Stimulated activated CD4-positive, alpha-beta T cell treated with anti-CD3 and anti-CD28 coated beads, Interleukin-4, amount 100 ng/mL, for 24 hours (primary cell): Measurements from ENCODE around the gene PVRIG.
A peak's percentile ranks its signal among the peaks of the same experiment; 100 is the strongest.
"Not testable (repeated sequence)": the region's sequence is repeated elsewhere in the genome, so short reads cannot be mapped to it uniquely, and the experiment has no call there.

Source experiments
- DNase-seq: peaks from one replicate; pipeline ENCODE4 v3.0.0-alpha.2; 2020

The PVRIG gene

DNA sequence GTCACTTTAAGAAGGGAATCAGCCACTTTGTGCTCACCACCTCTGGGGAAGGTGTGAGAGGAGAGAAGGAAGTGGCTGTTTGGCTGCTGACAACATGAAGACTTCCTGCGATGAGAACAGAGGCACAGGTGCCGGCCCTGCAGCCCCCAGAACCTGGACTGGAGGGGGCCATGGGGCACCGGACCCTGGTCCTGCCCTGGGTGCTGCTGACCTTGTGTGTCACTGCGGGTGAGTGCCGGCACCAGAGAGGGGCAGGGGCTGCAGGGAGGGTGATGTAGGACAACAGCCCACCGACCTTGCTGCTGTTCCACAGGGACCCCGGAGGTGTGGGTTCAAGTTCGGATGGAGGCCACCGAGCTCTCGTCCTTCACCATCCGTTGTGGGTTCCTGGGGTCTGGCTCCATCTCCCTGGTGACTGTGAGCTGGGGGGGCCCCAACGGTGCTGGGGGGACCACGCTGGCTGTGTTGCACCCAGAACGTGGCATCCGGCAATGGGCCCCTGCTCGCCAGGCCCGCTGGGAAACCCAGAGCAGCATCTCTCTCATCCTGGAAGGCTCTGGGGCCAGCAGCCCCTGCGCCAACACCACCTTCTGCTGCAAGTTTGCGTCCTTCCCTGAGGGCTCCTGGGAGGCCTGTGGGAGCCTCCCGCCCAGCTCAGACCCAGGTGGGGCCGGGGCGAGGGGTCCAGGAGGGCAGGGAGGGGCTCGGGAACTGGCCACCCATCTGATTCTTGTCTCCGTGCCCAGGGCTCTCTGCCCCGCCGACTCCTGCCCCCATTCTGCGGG, at the start of gene PVRIG:
PVRIG (plus strand) TSS at position 149 of the 785 bp plus-strand sequence; CDS start at position 171, 22 bp downstream.
- peak; percentile 39 for DNase-seq

DNA sequence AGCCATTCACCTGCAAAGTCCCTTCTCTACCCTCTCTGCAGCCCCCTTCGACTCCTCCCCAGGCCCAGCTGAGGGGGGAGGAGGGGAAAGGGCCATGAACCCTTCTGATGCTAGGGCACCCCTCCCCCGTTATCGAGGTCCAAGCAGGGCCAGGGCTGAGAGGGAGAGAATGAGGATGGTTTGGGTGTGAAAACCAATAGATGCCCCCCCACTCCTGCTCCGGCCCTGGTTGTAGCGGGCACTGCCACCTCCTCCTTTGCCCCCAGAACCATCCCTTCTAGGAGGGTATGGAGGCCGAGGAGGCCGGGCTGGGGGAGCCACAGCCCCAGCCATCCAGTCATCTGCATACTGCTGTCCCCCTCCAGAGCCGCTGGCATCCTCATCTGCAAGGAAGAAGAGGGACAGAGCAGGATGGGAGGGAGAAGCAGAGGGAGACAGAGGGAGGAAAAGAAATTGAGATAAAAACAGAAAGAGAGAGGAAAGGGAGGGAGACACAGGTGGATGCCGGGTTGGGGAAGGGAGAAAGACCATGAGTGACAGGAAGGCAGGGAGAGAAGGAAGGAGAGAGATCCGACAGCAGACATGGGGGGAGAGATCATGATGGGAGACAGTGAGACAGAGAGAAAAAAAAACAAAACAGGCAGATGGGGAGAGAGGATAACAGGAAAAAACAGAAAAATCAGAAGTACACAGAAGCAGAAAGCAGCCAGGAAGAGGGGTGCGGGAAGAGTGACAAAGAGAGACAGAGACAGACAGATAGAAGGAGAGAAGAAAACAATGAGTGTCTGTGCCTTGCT, 49.5 kb upstream of the PVRIG start:
- DNase-seq = no peak

DNA sequence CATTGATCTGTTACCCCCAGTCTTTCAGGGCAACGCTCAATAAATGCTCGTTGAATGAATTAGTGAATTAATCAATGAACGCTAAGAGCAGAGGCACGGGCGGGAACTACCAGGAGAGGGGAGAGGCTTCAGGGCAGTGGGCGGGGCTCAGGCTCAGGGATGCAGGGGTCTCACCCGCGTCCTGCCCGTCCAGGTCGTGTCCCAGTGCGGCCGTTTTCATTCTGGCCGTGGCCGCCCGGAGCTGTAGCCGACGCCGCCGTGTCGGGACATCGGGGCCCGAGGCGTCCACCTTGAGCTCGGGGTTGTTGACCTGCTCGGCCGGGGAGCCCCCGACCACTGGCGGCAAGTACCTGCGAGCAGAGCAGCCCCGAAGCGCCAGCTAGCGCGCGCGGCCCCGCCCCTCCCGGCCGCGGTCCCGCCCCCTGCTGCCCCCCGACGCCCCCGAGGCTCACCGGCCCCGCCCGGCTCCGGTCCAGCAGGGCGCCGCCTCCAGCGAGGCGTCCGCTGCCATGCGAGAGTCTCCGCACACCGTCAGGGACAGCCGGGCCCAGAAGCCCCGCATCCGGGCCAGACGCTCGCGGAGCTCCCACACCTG, 48.6 kb upstream of the PVRIG start:
- no peak for DNase-seq

DNA sequence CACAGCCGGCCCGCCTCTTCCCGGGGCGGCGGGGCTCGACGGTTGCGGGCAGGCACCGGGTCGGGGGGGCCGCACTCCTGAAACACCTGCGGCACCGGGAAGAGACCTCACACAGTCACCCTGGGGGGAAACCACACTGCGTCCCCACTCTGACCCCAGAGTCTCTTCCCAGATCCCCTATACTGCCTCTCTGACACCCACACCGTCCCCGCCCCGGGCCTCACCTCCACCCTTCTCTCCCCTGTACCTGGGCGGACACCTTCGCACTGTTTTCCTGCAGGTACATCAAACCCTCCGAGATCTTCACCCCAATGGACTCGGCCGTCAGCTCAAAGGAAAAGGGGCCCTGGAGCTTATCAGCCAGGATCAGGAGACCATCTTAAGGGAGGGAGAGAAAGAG, 47.9 kb upstream of the PVRIG start:
- DNase-seq = no peak

DNA sequence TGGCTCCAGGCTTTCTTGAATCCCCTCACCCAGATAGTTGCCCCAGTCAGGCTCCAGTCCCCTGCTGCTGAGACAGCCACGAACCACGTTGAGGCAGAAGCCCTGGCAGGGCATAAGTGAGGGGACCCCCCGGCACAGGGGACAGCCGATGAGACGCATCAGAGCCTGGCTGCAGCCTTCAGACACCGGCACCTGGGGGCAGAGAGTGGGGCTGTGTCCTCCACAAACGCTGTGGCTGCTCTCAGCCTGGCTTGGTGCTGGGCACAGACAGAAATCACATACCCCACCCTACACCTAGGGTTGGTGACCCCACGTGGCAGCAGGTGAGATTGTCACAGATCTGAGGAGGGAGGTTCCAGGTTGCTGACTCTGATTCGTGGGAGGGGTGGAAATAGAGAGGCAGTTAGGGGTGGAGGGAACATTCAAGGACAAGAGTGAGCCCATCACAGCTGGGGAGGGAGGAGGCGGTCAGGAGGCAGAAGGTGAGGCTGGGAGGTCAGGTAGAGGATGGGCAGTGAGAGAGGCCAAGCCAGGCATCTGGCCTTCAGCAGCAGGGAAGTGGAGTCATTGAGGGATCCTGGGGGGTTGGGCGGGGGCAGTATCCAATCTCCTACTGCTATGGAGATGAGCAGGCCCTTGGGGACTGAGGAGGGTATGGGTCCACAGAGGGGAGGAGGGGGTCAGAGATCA, 45.8 kb upstream of the PVRIG start:
- no peak for DNase-seq

DNA sequence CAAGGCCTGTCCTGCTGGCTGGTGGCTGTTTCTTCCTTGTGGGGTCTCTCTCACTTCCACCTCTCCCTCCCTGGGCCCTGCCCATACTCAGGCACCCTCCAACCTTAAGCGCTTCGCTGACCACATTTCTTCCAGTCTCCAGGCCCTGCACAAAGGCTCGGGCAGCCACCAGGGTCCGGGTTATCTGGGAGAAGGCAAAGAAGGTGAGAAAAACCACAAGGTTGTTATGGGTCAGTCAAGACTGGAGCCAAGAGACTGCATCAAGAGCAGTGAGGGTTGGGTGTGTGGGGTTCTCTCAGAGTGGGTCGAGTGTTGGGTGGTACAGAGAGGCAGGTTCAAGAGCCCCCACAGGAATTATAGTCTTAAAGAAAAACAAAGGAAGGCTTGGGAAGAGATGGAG, 45.2 kb upstream of the PVRIG start:
- DNase-seq = no peak

DNA sequence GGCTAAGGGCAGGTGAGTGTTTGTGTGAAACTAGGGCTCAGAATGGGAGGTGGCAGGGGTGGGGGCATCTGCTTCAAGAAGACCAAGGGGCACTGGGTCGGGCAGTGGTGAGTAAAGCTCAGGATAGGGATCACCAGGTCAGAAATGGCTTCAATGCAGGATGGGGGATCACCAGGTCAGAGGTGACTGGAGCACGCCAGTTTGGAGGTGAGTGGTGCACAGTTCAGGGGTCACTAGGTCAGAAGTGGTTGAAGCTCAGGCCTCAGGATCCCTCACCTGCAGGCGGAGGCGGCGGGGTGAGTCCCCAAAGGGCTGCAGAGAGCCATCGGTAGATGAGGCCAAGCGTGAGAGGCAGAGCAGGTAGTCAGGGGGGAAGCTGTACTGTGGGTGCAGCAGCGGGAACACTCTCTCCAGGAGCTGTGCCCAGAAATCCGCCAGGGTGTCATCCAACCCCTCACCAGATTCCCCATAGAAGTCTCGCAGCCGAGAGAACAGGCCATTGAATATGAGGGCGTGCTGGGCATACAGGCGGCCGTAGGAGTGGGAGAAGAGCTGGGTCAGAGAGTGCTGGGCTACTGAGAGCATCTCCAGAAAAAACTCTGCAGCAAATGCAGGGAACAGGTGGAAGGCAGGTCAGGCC, 44.3 kb upstream of the PVRIG start:
- no peak for DNase-seq

DNA sequence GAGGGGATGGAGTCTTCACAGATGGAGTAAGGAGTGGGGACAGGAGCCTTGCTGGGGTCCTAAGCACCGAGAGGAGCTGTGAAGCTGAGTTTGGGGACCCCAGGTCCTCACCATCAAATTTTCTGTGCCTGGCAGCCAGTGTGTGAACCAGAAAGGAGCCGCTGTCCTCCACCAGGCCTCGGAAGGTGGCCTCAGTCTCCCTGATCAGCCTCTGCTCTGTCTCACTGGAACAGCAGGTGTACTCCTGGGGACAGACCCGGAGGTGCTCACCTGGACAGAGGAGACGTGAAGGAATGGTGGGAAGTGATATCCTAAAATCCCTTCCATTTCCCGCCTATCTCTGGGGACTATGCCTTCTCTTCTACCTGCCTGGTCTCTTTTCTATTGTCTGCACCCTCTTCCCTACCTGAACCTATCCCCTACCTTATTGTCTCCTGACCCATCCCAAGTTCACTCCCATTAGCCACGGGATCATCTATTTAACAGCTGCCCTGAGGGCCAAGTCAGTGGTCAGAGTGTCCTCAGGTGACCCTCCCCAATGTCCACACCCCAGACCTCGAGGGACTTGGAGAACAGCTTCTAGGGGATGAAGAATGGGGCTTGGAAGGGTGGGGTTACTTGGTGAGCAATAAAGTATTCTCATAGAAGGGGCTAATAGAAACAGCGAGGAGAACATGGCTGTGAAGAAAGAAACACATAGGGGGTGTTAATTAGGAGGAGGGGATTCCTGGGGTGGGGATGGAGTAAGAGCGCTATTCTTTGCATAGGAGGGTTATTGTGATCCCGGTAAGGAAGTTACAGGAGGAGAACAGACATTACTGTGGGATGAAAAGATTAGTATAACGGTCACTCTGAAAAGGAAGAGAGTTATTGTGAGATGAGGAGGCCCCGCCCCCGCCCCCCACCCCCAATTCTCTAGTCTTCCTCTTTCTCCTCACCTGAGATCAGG, 43.4 kb upstream of the PVRIG start:
- DNase-seq = no peak

DNA sequence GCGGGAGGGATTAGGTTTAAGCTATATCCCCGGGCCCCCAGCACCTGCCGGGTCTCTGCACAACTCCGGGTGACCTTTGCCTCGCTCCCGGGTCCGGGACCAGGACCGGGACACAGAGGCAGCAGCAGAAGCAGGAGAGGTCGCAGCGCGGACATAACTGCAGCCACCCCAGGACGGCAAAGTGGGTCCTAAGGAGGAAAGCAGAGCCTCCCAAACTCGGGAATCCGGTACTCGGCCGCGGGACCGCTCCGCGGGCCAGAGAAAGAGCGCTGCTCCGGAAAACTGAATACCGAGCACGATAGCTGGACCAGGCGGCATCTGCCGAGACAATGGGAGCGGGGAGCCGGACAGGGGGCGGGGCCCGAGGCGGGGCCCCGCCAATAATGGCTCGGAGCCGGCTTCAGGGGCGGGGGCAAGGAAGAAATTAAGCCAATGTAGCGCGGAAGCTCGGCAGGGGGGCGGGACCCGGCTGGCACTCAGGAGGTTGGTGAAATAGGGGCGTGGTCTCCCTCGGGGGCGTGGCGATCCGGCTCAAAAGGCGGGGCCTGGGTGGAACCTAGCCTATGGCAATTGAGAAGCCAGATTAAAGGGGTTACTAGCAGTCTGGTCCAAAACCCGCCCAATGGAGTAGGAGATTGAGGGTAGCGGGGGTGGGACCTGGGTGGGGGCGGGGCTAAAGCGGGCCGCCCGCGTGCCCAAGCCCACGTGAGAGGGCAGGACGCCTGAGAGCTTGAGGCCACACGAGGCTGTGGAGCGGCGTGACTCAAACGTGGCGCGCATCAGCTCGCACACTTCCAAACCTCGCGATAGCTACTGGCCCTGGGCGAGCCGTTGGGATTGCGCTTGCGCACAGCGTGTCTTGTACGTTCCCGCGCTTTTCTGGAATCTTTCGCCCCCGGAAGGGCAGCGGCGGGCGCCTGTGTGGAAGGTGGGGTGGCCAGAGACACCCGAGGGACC, 42.4 kb upstream of the PVRIG start, which contains the start of the genes GPC2 and STAG3:
GPC2 (minus strand) TSS at position 337 of the 957 bp plus-strand sequence; CDS start at position 155, 182 bp downstream.
STAG3 (plus strand) TSS at position 874 of the 957 bp plus-strand sequence. CDS start 2,639 bp downstream, outside the sequence.
- peak; percentile 98 for DNase-seq

DNA sequence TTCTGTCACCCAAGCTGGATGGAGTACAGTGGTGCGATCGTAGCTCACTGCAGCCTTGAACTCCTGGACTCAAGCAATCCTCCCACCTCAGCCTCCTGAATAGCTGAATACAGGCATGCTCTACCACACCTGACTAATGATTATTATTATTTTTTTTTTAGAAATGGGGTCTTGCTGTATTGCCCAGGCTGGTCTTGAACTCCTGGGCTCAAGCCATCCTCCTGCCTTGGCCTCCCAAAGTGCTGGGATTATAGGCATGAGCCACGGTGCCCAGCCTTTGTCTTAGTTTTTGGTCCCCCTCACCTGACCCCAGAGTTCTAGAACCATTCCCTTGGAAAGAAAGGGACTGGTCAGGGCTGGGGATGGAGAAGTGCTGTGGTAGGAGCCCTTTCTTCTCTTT, 39.7 kb upstream of the PVRIG start:
- not testable (repeated sequence) for DNase-seq

DNA sequence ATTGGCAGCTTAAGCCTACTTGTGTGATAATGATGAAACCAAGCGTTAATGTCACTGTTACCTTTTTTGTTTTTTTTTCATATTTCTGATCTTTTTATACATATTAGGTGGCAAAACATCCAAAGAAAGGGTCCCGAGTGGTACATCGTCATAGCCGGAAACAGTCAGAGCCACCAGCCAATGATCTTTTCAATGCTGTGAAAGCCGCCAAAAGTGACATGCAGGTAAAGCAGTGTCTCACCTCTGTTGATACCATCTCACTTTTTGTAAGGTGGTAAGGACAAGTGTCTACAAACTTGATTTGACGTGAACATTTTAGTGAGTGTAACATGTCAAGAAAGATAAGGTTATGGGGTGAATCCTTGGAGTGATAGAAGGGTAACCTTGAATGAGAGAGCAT, 37.1 kb upstream of the PVRIG start:
- not testable (repeated sequence) for DNase-seq

DNA sequence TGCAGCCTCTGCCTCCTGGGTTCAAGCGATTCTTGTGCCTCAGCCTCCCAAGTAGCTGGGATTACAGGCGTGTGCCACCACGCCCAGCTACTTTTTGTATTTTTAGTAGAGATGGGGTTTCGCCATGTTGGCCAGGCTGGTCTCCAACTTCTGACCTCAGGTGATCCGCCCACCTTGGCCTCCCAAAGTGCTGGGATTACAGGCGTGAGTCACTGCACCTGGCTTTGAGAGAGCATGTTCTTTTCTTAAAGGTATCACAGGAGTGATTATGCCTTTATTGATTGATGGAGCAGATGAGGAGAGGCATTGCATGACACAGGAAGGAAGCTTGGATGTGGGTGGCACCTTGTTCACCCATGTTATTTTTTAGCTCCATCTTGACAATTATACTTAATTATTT, 36.7 kb upstream of the PVRIG start:
- DNase-seq = not testable (repeated sequence)

DNA sequence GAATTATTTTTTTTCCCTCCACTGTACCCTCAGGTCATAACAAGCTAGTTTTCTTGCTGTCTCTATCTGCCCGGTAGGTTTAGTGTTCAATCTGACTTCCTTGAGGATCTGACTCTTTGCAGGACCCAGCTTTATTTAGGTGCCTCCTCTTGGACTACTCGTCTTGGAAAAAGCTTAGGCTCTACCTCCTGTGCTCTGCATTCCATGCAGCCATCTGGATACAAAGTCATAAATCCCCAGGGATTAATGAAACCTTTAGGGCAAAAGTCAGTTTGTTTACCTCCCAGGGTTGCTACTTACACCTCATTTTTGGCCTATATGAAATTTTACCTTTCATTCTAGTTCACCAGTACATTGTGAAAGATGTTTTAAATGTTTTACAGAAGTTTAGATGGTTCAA, 34.0 kb upstream of the PVRIG start:
- no peak for DNase-seq

DNA sequence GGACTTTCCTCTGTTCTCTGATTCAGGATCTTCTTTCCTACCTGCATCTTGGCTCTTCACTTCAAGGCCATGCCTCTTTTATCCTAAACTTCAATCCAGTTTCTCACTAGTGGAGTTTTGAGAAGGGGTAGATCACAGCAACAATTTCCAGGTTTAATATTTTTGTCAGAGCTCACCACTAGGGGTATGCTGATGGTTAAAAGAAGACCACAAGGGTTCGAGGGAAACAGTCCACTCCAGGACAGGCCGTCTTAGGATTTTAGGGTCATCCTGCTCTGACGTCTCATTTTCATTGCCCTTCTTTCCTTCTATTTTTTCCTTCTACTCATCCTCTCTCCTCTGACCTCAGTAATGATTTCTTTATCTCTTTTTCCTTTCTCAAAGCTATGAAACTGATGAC, 30.7 kb upstream of the PVRIG start:
- DNase-seq = no peak

DNA sequence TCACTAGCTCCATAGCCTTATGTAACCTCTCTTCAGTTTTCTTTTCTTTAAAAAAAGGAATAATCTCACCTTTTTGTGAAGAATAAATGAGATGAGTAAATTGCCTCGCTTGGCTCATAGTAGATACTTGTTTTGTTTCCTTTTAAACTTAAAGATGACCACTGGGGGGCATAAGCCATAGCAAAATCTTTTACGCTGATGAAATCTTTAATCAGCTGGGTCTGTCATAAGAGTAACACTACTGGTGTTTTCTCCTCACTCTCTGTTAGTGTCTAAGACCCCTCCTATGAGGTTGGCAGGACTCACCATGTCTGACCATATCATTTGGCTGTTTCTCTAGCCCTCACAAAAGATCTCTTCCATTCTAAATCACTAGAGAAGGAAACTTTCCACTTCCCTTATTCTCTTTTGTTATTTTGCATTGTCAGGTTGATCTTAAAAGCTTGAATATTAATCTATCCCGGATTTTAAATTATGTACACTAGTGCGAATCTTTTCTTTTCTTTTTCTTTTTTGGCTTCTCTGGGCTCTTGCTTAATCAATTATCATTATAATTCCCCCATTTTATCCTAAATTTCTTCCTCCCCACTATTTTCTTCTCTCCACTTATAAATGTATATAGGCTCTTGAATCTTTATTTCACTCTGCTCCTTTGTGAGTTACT, 29.6 kb upstream of the PVRIG start:
- no peak for DNase-seq

DNA sequence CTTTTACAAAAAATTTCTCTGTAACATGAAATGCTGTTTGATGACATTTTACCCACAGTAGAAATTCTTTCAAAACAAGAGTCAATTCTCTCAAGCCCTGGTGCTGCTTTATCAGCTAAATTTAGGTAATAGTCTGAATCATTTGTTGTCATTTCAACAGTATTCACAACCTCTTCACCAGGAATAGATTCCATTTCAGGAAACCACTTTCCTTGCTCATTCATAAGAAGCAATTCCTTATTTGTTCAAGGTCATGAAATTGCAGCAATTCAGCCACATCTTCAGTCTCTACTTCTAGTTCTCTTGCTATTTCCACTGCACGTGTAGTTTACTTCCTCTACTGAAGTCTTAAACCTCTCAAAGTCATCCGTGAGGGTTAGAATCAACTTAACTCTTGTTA, 28.0 kb upstream of the PVRIG start:
- DNase-seq = no peak

DNA sequence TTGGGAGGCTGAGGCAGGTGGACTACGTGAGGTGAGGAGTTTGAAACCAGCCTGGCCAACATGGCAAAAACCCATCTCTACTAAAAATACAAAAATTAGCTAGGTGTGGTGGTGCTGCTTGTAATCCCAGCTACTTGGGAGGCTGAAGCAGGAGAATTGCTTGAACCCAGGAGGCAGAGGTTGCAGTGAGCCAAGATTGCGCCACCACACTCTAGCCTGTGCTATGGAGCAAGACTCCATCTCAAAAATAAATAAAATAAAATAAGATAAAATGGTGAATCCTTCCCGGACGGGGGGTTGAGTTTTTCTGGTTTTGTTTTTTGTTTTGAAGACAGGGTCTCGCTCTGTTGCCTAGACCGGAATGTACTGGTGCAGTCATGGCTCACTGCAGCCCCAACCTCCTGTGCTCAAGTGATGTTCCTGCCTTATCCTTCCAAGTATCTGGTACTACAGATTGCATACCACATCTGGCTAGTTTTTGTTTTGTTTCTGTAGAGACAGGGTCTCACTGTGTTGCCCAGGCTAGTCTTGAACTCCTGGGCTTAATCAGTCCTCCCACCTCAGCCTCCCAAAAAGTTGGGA, 27.4 kb upstream of the PVRIG start:
- not testable (repeated sequence) for DNase-seq

DNA sequence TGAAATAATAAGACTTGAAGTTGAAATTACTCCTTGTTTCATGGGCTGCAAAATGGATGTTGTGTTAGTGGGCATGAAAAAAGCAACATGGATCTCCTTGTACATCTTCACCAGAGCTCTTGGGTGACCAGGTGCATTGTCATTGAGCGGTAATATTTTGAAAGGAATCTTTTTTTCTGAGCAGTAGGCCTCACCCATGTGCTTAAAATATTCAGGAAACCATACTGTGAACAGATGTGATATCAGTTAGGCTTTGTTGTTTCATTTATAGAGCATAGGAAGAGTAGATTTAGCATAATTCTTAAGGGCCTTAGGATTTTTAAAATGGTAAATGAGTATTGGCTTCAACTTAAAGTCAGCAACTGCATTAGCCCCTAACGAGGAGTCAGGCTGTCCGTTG, 26.8 kb upstream of the PVRIG start:
- DNase-seq = no peak

DNA sequence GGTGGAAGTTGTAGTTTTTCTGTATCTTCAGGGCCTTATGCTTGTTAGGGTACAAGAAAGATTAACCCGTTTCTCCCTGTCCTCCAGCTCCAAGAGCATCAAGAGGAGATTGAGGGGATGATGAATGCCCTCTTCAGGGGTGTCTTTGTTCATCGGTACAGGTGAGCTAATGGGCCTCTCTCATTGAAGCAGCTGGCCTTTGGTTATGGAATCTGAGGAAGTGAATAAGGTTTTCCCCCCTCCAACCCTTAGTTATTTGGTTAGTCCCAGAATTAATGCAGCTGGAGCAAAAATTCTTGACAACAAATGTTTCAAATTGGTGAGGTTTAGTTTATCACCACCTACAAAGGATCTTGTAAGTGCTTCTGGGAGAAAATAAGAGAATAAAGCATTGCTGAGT, 24.5 kb upstream of the PVRIG start:
- DNase-seq = no peak
